Muscle of back (tissue), 11 donors: ENCODE measurements around the gene ANKS3. TPM values are rescaled to one million over a fixed set of nuclear protein-coding genes. Genes with fewer than 3 reads are reported as not detected.

ENCODE experiments used
- DNase-seq, 3 donors: peaks; one replicate each; pipeline versions ENCODE4 v3.0.0 to v3.0.0-alpha.2; 2013
- polyA plus RNA-seq, 10 donors: library from polyadenylated mRNA; unstranded; fragments of 120-200 nt; gene quantifications; one replicate each; pipeline ENCODE4 v1.2.1, GENCODE V29; 2013; ENCODE audit not compliant: insufficient read length in 10 of 10

ANKS3 gene
- polyA plus RNA-seq, 10 donors: 9.7 to 22.3 (median 13.8) TPM

DNA sequence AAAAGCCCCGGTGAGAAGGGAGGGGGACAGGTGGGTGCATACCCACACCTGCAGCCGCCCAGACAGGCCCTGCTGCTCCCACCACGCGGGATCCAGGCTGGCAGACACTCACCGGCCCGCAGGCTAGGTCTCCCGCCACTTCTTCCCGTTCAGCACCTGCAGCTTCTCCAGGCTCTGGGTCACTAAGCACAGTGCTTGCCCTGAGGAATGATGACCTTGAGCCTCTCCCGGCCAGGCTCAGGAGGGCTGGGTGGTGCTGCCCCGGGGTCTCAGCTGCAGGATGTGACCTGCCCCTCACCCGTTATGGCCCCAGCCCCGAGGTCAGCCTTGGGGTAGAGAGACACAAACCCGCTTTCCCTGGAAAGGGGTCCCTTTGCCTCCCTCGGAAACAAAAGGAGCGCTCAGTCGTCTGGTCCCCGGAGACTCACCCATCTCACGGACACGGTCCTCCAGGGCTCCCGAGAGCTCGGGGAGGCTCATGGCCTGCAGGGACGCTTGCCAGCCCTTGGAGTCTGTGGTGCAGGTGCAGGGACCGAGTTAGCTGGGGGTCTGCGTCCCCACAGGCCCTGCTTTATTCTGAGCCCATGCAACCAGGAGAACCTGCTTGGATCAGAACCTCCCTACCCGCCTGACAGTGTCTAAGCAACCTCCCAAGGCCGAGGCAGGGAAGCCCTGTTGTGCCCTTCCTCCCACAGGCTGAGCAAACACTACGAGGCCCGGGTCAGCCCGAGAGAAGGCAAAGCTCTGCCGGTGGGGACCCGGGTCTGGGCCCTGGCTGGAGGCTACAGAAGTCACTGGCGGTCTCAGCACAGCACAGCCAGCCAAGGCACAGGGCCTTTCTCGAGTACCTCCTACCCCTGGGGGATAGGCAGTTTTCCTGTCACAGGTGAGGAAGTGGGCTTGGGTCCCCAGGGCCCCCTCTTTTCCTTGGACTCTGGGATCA, 36.9 kb downstream of the ANKS3 start:
- DNase-seq: no peak

GRCh38 chr16:4696172-4696904, 37.7 kb downstream of the ANKS3 start:
- no peak for DNase-seq

DNA sequence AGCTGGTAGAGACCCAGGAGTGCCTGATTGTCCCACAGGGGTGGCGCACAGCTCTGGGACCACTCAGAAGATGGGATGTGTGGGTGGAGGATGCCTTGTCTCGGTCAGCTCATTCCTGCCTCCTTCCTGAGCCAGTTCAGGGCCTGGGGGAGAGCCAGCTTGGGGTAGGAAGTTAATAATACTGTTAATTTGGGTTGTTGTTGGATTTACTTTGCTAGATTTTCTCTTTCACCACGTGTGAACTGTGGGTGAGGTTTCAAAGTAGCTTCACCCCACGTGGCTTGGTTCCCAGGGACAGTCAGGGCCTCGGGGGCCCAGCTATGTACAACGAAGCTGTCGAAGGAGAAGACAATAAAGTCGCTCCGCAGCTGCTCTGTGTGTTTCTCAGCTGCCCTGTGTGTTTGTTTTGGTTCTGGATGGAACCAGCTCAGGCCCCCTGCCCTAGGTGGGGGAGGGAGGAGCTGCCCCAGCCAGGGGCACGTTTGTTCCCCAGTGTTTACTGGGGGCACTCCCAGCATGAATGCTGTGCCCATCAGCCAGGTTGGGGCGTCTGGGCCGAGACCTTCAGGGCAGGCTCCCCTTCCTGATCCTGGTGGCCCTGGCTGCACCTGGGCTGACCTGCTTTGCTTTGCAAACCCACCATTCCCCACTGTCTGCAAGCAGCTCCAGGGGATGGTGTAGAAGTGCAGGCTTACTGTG, 38.4 kb downstream of the ANKS3 start:
- no peak for DNase-seq

- DNase-seq: no peak
These were observed 39.2 kb downstream of the ANKS3 start for GRCh38 chr16:4694642-4695451.

DNA sequence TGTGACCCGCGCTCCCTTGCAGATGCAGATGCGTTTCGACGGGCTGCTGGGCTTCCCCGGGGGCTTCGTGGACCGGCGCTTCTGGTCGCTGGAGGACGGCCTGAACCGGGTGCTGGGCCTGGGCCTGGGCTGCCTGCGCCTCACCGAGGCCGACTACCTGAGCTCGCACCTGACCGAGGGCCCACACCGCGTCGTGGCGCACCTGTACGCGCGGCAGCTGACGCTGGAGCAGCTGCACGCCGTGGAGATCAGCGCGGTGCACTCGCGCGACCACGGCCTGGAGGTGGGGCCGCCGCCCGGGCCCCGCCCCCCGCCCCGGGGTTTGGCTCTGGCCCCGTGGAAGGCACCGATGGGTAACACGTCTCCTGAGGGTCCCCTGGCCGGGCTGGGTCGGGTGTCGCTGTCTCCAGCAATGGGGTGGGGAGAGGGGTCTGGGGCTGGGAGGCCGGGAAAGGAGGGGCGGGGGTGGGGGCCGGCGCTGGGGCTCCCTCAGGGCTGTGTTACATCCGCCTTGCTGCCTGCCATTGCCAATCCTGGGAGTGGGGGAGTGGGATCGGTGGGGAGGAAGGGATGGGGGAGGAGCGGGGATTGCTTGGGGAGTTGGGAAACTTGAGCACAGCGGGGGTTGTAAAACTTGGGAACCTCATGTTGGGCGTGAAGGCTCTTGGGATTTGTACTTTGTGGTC, 40.0 kb downstream of the ANKS3 start:
- DNase-seq: peak in 2 of 3 donors; percentile 48 to 71

GRCh38 chr16:4693296-4693955, 40.6 kb downstream of the ANKS3 start, which contains the start of gene NUDT16L1:
TSS of gene NUDT16L1 (plus strand) at chr16:4693562. CDS start at chr16:4693727, 165 bp downstream.
- peak; percentile 97 to 98 (median 97) for DNase-seq

DNA sequence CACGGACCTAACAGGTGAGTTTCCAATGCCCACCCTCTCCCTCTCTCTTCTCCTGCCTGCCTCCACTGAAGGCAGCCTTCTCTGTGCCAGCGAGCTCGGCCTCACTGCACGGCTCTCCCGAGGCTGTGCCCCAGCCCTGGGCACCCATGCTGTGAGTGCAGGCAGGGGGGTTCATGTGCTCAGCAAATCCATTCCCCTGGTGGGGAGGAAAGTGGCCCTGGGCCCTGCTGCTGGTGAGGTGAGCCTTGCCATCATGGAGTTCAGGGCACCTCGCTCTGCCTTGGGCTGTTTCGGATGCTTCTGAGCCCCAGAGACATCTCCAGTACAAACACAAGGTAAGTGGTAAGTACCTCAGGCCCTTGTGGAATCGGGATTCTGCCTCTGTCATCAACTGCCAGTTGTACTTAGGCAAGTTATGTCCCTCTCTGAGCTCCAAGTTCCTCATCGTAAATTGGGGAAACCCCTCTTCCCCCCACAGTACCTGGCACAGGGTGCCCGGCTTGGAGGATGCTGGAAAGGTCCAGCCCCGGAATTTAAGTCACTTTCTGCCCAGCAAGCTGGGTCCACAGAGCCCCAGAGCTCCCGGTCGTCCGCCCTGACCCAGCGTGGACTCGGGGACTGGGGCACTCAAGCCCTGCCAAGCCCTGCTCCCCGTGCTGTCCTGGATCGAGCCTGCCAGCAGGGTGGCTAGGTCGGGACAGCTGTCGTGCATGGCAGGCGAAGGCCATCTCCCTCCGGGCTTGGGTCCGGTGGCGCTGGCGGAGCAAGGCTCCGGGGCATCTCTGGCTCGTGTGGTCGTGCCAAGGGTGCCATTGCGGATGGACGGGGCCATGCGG, 41.4 kb downstream of the ANKS3 start:
- no peak for DNase-seq

GRCh38 chr16:4691666-4692412, 42.2 kb downstream of the ANKS3 start:
- DNase-seq: no peak

- DNase-seq: no peak
These were observed 43.0 kb downstream of the ANKS3 start for GRCh38 chr16:4690946-4691665.

DNA sequence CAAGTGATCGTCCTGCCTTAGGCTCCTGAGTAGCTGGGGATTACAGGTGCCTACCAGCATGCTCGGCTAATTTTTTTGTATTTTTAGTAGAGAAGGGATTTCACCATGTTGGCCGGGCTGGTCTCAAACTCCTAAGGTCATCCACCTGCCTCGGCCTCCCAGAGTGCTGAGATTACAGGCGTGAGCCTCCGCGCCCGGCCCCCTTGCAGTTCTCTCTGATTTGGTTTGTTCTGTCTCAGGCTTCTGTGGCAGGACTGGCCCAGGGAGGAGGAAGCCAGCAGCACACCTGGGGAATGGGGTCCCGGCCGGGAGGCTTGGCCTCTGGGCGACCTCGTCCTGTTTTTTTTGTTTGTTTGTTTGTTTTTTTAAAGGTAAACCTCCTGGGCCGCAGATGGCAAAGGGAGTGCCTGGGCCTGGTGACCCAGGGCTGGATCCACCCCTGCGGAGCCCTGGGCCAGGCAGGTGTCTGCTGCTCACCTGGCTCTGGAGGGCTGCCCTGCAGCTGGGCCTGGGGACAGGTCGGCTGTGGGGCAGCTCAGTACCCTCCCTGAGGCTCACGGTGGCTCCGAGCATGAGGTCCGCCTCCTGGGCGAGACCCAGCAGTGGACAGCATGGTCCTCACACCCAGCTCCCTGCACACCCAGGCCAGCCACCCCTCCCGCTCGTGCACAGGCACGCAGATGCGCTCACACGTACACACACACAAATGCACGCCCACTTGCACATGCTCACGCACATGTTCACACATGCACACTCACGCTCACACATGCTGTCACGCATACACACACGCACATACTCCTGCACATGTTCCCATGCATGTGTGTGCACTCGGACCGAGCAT, 44.0 kb downstream of the ANKS3 start:
- DNase-seq: no peak

DNA sequence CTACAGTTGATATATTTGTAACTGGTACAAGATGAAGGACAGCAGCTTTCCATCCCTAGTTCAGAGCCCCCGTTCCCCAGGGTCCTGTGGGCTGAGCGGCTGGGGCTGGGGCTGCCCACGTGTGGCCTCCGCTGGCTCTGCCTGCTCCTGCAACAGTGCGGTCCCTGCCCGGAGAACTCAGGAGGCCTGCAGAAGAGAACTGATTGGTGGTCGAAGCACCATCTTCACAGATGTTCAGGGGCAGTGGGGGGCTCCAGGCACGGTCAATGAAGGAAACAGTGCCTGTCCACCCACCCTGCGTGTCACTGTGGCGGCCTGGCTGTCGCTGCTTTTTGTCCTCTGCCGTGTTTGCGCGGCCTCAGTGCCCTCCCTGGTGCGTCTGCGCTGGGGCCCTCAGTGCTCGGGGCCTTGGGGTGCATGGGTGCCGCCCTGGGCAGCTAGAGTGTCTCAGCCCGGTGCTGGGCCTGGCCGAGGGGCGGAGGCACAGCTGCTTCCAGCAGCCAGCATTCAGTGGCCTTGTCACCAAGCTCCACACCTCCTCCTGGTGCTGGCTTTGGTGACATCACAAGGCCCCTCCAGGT, 44.9 kb downstream of the ANKS3 start:
- no peak for DNase-seq

DNA sequence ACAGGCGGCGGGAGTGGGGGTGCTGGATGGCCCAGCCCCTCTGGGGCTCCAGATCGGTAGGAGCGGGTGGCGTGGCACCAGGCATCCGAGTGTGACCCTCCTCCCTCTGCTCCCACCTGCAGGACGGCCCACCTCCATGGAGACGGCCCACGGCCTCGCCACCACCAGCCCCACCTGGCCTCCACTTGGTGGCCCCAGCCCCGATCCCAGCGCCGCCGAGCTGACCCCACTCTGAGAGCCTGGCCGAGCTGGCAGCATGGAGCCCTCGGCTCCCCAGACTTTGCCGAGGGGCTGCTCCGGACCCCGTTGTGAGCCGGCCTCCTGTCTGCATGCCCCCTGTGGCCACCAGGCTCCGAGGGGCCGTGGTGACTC, 45.4 kb downstream of the ANKS3 start:
- DNase-seq: no peak

DNA sequence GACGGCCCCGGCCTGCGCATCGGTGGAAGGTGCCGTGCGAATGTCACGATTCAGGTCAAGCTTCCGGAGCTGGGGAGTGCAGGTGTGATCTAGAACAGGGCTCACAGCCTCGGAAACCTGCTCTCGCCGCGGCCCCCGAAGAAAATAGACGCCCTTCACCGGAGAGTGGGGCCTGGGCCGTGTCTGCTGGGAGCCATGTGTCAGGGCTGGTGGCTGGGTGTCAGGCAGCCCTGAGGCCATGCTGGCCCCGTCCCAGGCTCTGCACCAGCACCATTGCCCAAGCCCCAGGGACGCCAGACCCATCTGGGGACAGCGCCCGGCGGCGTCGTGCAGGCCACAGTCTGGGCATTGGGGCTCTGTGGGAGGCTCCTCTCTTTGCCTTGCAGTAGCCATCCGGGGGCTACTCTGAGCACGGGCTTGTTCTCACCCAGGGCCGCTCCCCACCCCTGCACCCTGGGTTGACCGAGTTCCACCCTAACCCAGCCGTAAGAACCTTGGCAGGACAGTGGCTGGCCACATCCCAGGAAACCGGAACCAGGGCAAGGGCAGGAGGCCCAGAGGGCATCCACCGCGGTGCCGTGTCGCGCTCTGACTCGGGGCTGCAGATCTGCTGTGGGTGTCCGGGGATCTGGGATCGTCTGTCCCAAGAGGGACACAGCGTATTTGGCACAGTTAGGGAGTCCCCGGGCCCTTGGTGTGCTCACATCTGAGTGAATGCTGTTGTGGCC, 46.0 kb downstream of the ANKS3 start:
- no peak for DNase-seq

DNA sequence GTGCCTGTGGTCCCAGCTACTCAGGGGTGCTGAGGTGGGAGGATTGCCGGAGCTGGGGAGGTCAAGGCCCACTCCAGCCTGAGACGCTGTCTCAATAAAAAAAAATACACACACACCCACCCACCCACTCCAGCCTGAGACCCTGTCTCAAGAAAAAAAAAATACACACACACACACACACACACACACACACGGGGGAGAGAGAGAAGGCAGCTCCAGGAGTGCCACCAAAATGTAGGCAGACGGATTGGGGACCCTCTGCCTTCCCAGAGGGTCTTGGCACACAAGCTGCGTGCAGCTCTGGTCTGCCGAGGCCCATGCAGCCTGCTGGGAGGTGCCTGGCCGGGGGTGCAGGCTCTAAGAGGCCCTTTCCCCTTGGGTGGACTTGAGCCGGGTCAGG, 46.7 kb downstream of the ANKS3 start:
- no peak for DNase-seq

DNA sequence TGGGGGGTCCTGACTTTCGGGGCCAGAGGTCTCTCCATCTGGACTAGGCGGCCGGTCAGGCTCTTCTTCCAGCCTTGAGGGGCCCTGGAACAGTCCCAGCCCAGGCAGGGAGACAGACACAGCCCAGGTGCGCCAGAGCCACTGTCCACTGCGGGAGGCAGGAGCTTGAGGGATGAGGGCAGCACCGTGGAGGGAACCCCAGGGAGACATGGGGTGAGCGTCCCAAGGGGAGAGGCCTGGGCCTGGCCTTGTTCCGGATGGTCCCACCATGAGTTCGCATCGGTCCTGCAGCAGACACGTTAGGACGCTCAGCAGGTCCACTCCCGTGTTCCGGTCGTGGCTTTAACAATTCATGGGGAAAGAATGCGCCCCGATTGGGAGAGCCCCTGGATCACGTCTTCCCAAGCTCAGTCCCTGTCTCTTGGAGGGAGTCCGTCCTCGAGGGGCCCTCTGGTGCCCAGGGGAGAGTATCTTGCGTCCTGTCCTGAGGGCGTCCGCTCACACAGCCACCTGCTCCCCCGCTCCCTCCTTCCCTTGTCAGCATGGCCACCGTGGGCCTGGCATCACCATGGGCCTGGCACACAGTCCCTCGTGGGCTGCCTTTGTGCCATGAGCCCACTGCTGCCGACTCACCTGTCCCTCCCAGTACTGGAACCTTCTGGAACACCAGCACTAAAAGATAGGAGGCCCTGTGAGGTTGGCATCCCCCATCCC, 47.4 kb downstream of the ANKS3 start:
- DNase-seq: no peak
